Endodermal cell (in vitro differentiated cells): ENCODE measurements around the gene CHAT. TPM values are rescaled to one million over a fixed set of nuclear protein-coding genes. Genes with fewer than 3 reads are reported as not detected.

Experiments used
- DNase-seq: peaks from one replicate; pipeline ENCODE4 v3.0.0-alpha.2; 2017
- H3K27ac ChIP-seq: 2 replicates; pipeline ENCODE4 v1.5.1; 2013; ENCODE audit warnings: mild to moderate bottlenecking, low read depth, low read length, moderate library complexity
- H3K27me3 ChIP-seq: 2 replicates; pipeline ENCODE4 v1.6.1; 2013; ENCODE audit warnings: mild to moderate bottlenecking, low read length, moderate library complexity; ENCODE audit not compliant: insufficient read depth, control insufficient read depth, poor library complexity, severe bottlenecking
- H3K36me3 ChIP-seq: 2 replicates; pipeline ENCODE4 v1.7.0; 2013; ENCODE audit warnings: mild to moderate bottlenecking, low read length, moderate library complexity; ENCODE audit not compliant: control insufficient read depth, insufficient read depth
- H3K4me1 ChIP-seq: one replicate; pipeline ENCODE4 v1.7.0; 2013; ENCODE audit warnings: low read length; ENCODE audit not compliant: control insufficient read depth, insufficient read depth
- H3K4me3 ChIP-seq: 2 replicates; pipeline ENCODE4 v1.5.1; 2013; ENCODE audit warnings: mild to moderate bottlenecking, low read length, moderate library complexity
- H3K9ac ChIP-seq: 2 replicates; pipeline ENCODE4 v1.6.1; 2013; ENCODE audit warnings: mild to moderate bottlenecking, low read length, moderate library complexity; ENCODE audit not compliant: poor library complexity, severe bottlenecking; ENCODE audit errors: extremely low read depth
- H3K9me3 ChIP-seq: 2 replicates; pipeline ENCODE4 v1.6.1; 2013; ENCODE audit warnings: mild to moderate bottlenecking, low read length, moderate library complexity; ENCODE audit not compliant: control insufficient read depth
- H3K27ac Mint-ChIP-seq: 2 replicates; pipeline ENCODE4 v1.8.0; 2020; ENCODE audit warnings: mixed read lengths
- H3K27me3 Mint-ChIP-seq: 2 replicates; pipeline ENCODE4 v1.8.0; 2021; ENCODE audit warnings: mild to moderate bottlenecking, mixed read lengths; ENCODE audit not compliant: insufficient read depth
- H3K36me3 Mint-ChIP-seq: 2 replicates; pipeline ENCODE4 v1.8.0; 2020; ENCODE audit warnings: low read depth, mixed read lengths
- H3K4me1 Mint-ChIP-seq: 2 replicates; pipeline ENCODE4 v1.8.0; 2020; ENCODE audit warnings: mixed read lengths
- H3K4me3 Mint-ChIP-seq: 2 replicates; pipeline ENCODE4 v1.8.0; 2020; ENCODE audit warnings: mild to moderate bottlenecking, moderate library complexity, mixed read lengths
- H3K9me3 Mint-ChIP-seq: 2 replicates; pipeline ENCODE4 v1.8.0; 2020; ENCODE audit warnings: mild to moderate bottlenecking, mixed read lengths
- CTCF ChIP-seq: fragments of 200-600 bp; sonication (generic); conservative IDR thresholded peaks from 2 replicates; pipeline ENCODE4 v1.5.0; 2021; ENCODE audit warnings: antibody characterized with exemption, mild to moderate bottlenecking
- whole genome bisulfite sequencing, 2 experiments: methylation state at CpG; one replicate each; pipeline versions ENCODE4 v1.1.5 to v1.1.7; 2013; ENCODE audit warnings: missing lambda C conversion rate in 2 of 2, mixed read lengths in 1 of 2; ENCODE audit not compliant: insufficient coverage in 1 of 2, insufficient read length in 1 of 2; 5-methylcytosine and 5-hydroxymethylcytosine counted together
- total RNA-seq, 2 donors: library from RNA; stranded (reverse); fragmentation: NEBNext Ultra II Directional in 1 of 2; extraction: Animal tissue kit (Norgen Biotek cat#: 25700) in 1 of 2; gene quantifications; 2 replicates in 1 of 2; 3 replicates in 1 of 2; pipeline ENCODE4 v1.2.1, GENCODE V29; 2021

Gene CHAT
- total RNA-seq, 2 donors from 2014 or later: not detected

- peaks cover 99% of the 10 kb centered on the region for H3K27me3 ChIP-seq
- H3K9me3 ChIP-seq: no peaks in the 10 kb centered on the region
- Mint-ChIP-seq H3K9me3 (peaks cover 16% of the 10 kb centered on the region), H3K4me3 (peak overlapping the region; percentile 44), H3K27me3 (peaks cover 98% of the 10 kb centered on the region), H3K36me3 (peaks cover 3% of the 10 kb centered on the region), H3K27ac (no peak overlapping the region), H3K4me1 (peaks cover 11% of the 10 kb centered on the region)
- no peaks in the 10 kb centered on the region for H3K36me3 ChIP-seq
- no peak overlapping the region for H3K4me3 ChIP-seq
- peak; percentile 68 for DNase-seq
- no peak for TF ChIP-seq CTCF
- 3% methylated on average over 19 of the region's 19 CpGs; no CpG with 5 or more reads in 1 of the 2 experiments for WGBS, 2 experiments
- no peaks in the 10 kb centered on the region for H3K4me1 ChIP-seq
- no peak overlapping the region for H3K27ac ChIP-seq
- no peak overlapping the region for H3K9ac ChIP-seq
These were observed 4.9 kb upstream of the CHAT start for GRCh38 chr10:49609006-49609282.

DNA sequence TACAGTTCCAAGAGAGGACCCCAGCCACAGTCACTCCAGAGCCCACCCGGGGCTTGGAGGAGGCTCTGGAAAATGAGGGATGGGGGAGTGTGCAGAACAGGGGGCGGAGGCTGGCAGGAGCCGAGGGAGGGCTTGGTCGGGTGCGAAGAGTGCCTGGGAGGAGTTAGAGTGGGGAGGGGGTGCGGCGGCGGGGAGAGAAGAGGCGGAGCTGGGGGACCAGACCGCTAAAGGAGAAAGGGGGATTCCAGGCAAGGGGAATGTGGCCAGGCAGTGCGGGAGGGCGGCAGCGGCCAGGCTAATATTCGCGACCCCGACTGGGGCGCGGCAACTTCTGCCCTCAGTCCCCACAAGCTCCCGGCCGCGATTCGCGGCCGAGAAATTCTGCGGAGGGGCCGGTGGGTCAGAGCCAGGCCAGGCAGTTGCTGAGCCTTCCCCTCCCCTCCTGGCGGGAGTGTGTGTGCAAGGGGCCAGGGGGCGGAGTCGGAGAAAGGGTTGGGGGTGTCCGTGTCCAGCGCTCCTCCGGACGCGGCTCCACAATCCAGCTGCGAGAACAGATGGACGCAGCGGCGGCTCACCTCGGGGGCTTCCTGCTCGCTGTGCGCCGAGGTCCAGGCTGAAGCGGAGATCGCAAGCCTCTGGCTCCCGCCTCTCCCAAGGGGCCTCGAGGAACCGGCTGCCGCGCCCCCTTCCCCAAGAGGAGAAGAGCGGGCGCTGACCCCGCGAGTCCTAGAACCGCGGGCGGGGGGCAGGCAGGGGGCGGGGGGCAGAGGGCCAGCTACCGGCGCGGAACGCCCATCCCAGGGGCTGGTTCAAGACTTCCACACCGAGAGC, 4.3 kb upstream of the CHAT start:
- DNase-seq: peak; percentile 79

GRCh38 chr10:49610114-49610457, 3.8 kb upstream of the CHAT start, which contains the start of gene SLC18A3:
SLC18A3 (plus strand) TSS chr10:49610310; CDS start chr10:49610741, 431 bp downstream.
- H3K4me1 ChIP-seq: no peaks in the 10 kb centered on the region
- H3K27me3 ChIP-seq: peaks cover 99% of the 10 kb centered on the region
- no peak within 1 kb of the TSS for H3K27ac ChIP-seq
- Mint-ChIP-seq H3K4me1 (peaks cover 14% of the 10 kb centered on the region), H3K27me3 (peaks cover 98% of the 10 kb centered on the region), H3K4me3 (peak within 1 kb of the TSS; percentile 44), H3K9me3 (peaks cover 16% of the 10 kb centered on the region), H3K36me3 (peaks cover 3% of the 10 kb centered on the region), H3K27ac (no peak within 1 kb of the TSS)
- H3K4me3 ChIP-seq: no peak within 1 kb of the TSS
- no peak within 1 kb of the TSS for H3K9ac ChIP-seq
- 0 to 3% methylated on average over 5 to 43 of the region's 43 CpGs for WGBS, 2 experiments
- no peak for DNase-seq
- no peak for TF ChIP-seq CTCF
- no peaks in the 10 kb centered on the region for H3K9me3 ChIP-seq
- H3K36me3 ChIP-seq: no peaks in the 10 kb centered on the region

More for the DNA sequence above, 4.3 kb upstream of the CHAT start:
- Histone ChIP-seq H3K27ac (no peak overlapping the region), H3K36me3 (no peaks in the 10 kb centered on the region), H3K9ac (no peak overlapping the region), H3K4me1 (no peaks in the 10 kb centered on the region), H3K4me3 (no peak overlapping the region), H3K27me3 (peaks cover 99% of the 10 kb centered on the region), H3K9me3 (no peaks in the 10 kb centered on the region)
- WGBS, 2 experiments: 0 to 1% methylated on average over 6 to 62 of the region's 62 CpGs
- peaks cover 16% of the 10 kb centered on the region for H3K9me3 Mint-ChIP-seq
- no peak overlapping the region for H3K27ac Mint-ChIP-seq
- TF ChIP-seq CTCF: no peak
- peak overlapping the region; percentile 44 for H3K4me3 Mint-ChIP-seq
- H3K4me1 Mint-ChIP-seq: peaks cover 12% of the 10 kb centered on the region
- H3K36me3 Mint-ChIP-seq: peaks cover 3% of the 10 kb centered on the region
- H3K27me3 Mint-ChIP-seq: peaks cover 98% of the 10 kb centered on the region
